Measurements from ENCODE around the gene CNDP2.

GRCh38 chr18:74446631-74447403 lies 49.3 kb upstream of the CNDP2 start:
- TF ChIP-seq EZH2 (IDR thresholded peaks at IDR 0.05; ENCODE audit: low read depth) (no peak), CTCF (conservative IDR thresholded peaks at IDR 0.05) (no peak)
